ENCODE data around the gene CUX1.
"Not testable (repeated sequence)": the region's sequence is repeated elsewhere in the genome, so short reads cannot be mapped to it uniquely, and the experiment has no call there.

GRCh38 chr7:101837433-101837832, 20.0 kb downstream of the CUX1 start:
- TF ChIP-seq CTCF, POLR2A (IDR thresholded peaks at IDR 0.05): not testable (repeated sequence)

Data from esophagus squamous epithelium (tissue), 4 donors.